GM18909 (cell line): Measurements from ENCODE around the gene DLK1.

ENCODE experiments used
- ATAC-seq: cut with Tn5 transposase; IDR thresholded peaks from one replicate; pipeline ENCODE4 v1.9.1; 2021; ENCODE audit warnings: mild to moderate bottlenecking; ENCODE audit not compliant: unreplicated experiment, poor library complexity

DLK1 gene

DNA sequence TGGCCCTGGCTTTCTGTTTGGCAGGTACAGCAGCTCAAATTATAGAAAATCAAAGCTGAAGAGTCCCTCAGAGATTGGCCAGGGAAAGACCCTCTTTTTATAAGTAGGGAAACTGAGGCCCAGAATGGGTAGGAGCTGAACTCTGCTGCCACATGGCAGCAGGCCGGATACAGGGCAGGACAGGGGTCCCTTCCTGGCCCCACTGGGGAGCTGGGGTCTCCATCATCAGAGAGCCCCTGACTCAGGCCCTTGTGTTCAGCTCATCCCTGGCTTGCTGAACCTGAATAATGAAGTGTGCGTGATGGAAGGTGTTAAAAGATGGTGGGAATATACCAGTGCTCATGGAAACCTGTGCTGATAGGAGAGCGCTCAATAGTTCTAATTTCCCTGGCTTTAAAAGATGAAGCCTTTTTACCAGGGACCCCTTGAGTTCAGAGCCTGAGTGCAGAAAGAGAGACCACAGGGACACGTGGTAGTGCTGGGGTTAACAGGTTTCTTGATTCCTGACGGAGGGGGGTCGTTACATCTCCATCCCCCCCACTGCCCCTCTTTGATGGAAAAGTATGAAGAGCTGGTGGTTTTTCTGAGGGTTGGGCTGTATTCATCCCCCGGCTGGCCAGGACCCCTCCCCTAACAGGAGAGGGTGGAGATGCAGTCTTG is 4.4 kb downstream of the DLK1 start:
- ATAC-seq, result no peak

GRCh38 chr14:100731846-100732765 is 5.4 kb downstream of the DLK1 start:
- no peak for ATAC-seq

- ATAC-seq, result no peak
These were observed 6.0 kb downstream of the DLK1 start for GRCh38 chr14:100732766-100733100.

DNA sequence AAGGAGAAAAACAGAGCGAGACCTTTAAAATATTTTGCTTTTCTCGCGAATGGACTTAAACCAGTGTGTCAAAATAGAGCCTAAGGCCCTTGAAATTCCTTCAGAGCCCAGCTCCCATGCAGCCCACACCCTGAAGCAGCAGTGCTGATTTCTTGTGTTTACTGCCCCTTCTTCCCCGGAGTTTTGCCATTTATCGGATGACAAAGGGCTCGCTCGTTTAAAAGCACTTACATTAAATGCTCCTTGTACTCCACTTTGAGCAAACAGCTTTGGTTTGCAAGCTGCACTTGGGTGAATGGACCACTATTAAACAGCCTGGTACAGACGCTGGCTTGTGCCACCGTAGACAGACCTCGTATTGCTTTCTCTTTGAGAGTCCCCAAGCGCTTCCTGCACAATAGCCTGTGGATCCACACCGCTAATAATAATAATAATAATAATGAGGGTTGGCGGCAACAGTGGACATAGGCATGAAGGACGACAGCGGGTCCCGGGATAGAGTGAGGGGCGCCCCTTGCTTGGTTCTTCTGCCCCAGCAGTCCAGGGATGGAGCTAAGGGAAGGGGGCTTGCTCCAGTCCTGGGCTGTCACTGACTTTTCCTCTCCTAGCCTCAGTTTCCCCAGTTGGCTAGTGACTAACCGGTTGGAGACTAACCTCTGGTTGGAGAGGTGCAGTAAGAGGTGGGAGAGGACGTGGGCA is 6.6 kb downstream of the DLK1 start:
- ATAC-seq, result no peak

- no peak for ATAC-seq
These were observed 7.6 kb downstream of the DLK1 start for GRCh38 chr14:100734031-100734990.

- ATAC-seq, result no peak
These were observed 8.6 kb downstream of the DLK1 start for GRCh38 chr14:100735271-100735670.

DNA sequence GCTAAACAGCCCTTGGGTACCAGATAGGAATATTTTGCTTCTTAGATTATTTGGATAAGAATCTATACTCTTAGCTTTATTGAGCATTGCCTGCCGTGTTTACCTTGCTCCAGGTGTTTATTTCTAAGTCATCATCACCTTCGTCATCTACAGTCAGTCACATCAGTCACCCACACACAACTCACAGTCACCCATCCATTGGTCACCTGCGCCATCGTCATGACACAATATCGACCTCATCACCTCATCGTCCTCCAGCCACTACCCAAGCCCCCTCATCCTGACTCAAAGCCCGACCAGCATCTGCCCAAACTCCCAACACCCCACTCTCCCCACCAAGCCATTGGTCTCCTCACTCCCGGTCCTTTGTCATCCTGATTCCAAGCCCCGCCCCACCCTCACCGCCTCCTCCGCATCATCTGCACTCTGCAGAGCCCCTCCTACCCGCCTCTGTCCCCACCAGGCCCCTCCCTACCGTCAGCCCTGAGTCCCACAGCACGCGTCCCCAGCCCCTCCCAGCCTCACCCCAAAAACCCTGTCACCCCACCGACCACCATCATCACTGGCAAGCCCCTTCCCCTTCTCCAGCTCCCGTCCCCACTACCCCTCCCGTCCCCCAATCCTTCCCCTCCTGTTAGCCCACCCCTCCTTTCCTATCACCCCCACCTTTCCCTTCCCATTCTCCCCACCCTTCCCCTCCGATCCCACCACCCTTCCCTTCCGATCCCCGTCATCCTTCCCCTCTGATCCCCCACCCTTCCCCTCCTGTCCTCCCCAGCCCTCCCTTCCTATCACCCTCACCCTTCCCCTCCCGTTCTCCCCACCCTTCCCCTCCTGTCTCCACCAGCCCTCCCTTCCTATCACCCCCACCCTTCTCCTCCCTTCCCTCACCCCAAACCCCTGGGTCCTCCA is 9.8 kb downstream of the DLK1 start:
- no peak for ATAC-seq

DNA sequence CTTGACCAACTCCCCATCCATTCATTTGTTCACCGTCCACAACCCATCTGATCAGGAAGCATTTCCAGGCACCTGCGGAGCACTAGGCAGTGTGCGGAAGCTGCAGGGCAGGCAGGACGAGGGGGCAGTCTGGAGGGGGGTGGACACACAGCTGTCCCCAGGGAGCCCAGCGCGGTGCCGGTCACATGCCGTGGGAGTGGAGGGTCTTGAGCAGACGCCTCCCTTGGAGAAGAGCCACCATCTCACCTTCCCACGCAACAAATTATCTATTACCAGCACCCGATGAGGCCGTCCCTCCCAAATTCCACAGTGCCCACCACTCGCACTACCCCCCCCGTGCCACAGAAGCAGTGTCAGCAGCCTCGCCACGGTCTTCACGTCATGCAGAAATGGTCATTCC is 10.8 kb downstream of the DLK1 start:
- ATAC-seq, result no peak

- ATAC-seq, result no peak
These were observed 11.6 kb downstream of the DLK1 start for GRCh38 chr14:100738269-100738691.

DNA sequence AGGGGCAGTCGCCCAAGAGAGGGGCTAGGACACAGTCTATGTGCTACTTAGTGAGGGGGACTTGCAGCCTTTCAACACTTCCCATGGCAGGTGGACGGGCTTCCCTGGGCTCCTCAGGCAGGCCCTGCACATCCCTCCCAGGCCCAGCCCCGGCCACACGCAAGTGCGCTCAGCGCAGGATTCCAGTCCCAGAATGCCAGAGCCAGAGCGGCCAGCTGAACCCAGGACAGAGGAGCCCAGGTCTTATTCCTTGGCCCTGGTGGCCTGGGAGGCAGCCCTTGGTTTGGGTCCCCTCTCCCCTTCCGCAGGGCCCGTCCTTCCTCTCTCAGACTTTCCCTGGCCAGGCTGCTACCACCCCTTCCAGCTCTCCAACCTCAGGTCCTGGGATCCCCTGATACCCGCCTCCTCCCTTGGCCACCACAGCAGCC is 12.0 kb downstream of the DLK1 start:
- no peak for ATAC-seq

DNA sequence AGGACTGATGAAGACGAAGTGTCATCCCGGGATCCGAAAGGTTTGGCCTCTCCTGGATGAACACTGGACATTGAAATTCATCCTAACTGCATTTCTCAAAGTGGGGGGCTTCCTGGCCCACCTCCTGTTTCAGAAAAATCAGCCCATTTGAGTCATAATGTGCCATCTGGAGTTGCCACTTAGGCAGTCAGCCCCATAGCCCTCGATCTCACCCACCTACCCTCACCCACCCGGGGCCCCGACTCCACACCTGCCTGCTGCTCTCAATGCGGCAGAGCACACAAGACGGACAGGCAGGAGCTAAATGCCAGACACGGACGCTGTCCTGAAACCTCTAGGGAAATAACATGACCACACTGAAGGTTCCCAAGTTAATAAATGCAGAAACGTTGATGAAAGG is 12.6 kb downstream of the DLK1 start:
- ATAC-seq, result no peak

- ATAC-seq, result no peak
These were observed 13.6 kb downstream of the DLK1 start for GRCh38 chr14:100740196-100740825.

DNA sequence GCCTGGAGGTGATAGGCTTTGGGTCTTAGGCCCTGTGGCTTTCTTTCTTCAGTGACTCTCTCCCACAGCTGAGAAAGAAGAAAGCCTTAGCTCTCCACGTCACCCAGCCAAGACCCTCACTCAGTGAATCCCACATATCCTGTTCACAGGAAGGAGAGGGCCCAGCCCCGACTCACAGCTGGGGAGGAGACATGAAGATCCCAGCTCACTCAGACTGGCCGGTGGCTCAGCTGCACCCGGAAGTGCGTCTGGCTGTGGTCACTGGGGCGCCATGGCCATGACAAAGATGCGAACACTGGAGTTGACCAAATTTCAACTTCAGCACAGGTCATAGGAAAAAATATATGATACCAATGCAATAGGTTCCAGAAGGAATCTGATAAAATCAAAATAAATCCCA is 14.2 kb downstream of the DLK1 start:
- ATAC-seq, result no peak

GRCh38 chr14:100741966-100742365 is 15.3 kb downstream of the DLK1 start:
- ATAC-seq, result no peak

GRCh38 chr14:100746326-100746725 is 19.6 kb downstream of the DLK1 start:
- no peak for ATAC-seq

DNA sequence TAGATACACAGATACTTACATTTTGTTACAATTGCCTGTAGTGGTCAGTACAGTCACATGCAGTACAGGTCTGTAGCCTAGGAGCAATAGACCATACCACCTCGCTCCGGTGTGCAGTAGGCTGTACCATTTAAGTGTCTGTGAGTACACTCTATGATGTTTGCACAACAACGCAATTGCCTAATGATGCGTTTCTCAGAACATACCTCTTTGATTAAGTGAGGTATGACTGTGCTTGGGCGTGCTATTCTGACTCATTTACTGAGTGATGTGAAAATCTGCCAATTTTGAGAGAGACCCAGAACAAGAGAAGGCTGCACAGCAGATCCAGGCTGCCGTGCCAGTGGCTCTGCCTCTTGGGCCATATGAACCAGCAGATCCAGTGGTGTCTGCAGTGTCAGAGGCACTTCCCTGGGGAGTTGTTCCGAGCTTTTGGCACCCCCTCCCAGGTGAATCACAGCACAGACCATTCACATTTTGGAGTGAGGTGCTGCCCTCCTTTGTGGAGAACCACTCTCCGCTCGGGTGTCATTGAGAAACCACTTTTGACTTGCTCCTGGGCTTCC is 20.4 kb downstream of the DLK1 start:
- ATAC-seq, result no peak

GRCh38 chr14:100747736-100748135 is 21.0 kb downstream of the DLK1 start:
- ATAC-seq, result no peak

DNA sequence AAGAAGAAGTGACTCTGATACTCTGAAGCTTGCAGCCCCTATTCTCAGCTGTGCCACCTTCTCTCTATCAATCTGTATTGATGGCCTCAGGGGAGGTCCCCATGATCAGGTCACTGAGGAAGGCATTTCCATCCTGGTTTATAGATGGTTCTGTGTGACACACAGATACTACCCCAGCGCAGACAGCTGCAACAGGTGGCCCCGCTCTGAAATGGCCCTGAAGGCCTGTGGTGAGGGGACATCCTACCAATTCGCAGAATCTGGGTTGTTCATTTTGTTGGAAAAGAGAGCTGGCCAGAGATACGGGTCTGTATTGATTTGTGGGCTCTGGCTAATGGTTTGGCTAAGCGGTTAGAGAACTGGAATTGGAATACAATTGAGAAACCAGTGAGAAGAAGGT is 21.7 kb downstream of the DLK1 start:
- ATAC-seq, result no peak
